Activated T-helper 9 cell treated with anti-CD3 and anti-CD28 coated beads, Interleukin-2, amount 50 U/mL, for 16 hours (primary cell): ENCODE measurements around the gene SOX1.

Experiments used
- DNase-seq: peaks from one replicate; pipeline ENCODE4 v3.0.0-alpha.2; 2020; ENCODE audit warnings: low read depth

The SOX1 gene

GRCh38 chr13:112067116-112067741, at the start of gene SOX1:
Gene SOX1, plus strand, starts transcription at chr13:112067149. Its CDS starts 510 bp downstream, at chr13:112067659.
- DNase-seq: no peak

GRCh38 chr13:112024577-112024976, 42.4 kb upstream of the SOX1 start:
- no peak for DNase-seq

GRCh38 chr13:112027250-112027649, 39.7 kb upstream of the SOX1 start:
- DNase-seq: no peak

GRCh38 chr13:112028481-112028880, 38.5 kb upstream of the SOX1 start:
- DNase-seq: no peak

- DNase-seq: no peak
Measured at GRCh38 chr13:112029143-112029542, 37.8 kb upstream of the SOX1 start.

- DNase-seq: no peak
Measured at GRCh38 chr13:112032186-112032993, 34.6 kb upstream of the SOX1 start.

- no peak for DNase-seq
Measured at GRCh38 chr13:112034231-112034630, 32.7 kb upstream of the SOX1 start.

- DNase-seq: no peak
Measured at GRCh38 chr13:112034846-112035245, 32.1 kb upstream of the SOX1 start.

- DNase-seq: no peak
Measured at GRCh38 chr13:112042496-112042895, 24.5 kb upstream of the SOX1 start.

GRCh38 chr13:112052213-112052612, 14.7 kb upstream of the SOX1 start:
- DNase-seq: no peak

- no peak for DNase-seq
Measured at GRCh38 chr13:112053167-112053743, 13.7 kb upstream of the SOX1 start.

GRCh38 chr13:112053744-112054615, 13.0 kb upstream of the SOX1 start:
- no peak for DNase-seq

- DNase-seq: no peak
Measured at GRCh38 chr13:112054616-112055015, 12.3 kb upstream of the SOX1 start.

- DNase-seq: no peak
Measured at GRCh38 chr13:112055036-112055914, 11.7 kb upstream of the SOX1 start.

GRCh38 chr13:112055915-112056269, 11.1 kb upstream of the SOX1 start:
- DNase-seq: no peak

- DNase-seq: no peak
Measured at GRCh38 chr13:112056284-112056727, 10.6 kb upstream of the SOX1 start.

- no peak for DNase-seq
Measured at GRCh38 chr13:112056739-112057438, 10.1 kb upstream of the SOX1 start.

- DNase-seq: no peak
Measured at GRCh38 chr13:112057439-112057735, 9.6 kb upstream of the SOX1 start.

- no peak for DNase-seq
Measured at GRCh38 chr13:112057736-112058518, 9.0 kb upstream of the SOX1 start.

GRCh38 chr13:112058519-112058873, 8.5 kb upstream of the SOX1 start:
- no peak for DNase-seq
